NB4 (cell line): ENCODE measurements around the gene DGKB.

Source experiments
- CTCF ChIP-seq: IDR thresholded peaks from one replicate; pipeline ENCODE4 v1.5.1; 2012; ENCODE audit warnings: low read depth, low read length
- MAX ChIP-seq: IDR thresholded peaks from 2 replicates; pipeline ENCODE4 v1.6.1; 2011; ENCODE audit warnings: low read depth, low read length
- MYC ChIP-seq: IDR thresholded peaks from 2 replicates; pipeline ENCODE4 v1.6.1; 2011; ENCODE audit warnings: low read depth, low read length
- POLR2A ChIP-seq: IDR thresholded peaks from 2 replicates; pipeline ENCODE4 v1.6.1; 2011; ENCODE audit warnings: mild to moderate bottlenecking; ENCODE audit not compliant: insufficient read length; ENCODE audit errors: extremely low read depth

- no peak for TF ChIP-seq CTCF
- TF ChIP-seq POLR2A: no peak
- TF ChIP-seq MAX: no peak
- no peak for TF ChIP-seq MYC
Observed at GRCh38 chr7:14673202-14673601, 229.3 kb downstream of the DGKB start.
